Metanephros (tissue), 1 donor: ENCODE data around the gene FERMT1. TPM values are rescaled to one million over a fixed set of nuclear protein-coding genes. Genes with fewer than 3 reads are reported as not detected.

Source experiments
- total RNA-seq: library from RNA; depleted of rRNA; stranded (reverse); fragments of >200 nt; gene quantifications from one replicate; pipeline ENCODE4 v1.2.3, GENCODE V29; 2014

FERMT1 gene, protein sequence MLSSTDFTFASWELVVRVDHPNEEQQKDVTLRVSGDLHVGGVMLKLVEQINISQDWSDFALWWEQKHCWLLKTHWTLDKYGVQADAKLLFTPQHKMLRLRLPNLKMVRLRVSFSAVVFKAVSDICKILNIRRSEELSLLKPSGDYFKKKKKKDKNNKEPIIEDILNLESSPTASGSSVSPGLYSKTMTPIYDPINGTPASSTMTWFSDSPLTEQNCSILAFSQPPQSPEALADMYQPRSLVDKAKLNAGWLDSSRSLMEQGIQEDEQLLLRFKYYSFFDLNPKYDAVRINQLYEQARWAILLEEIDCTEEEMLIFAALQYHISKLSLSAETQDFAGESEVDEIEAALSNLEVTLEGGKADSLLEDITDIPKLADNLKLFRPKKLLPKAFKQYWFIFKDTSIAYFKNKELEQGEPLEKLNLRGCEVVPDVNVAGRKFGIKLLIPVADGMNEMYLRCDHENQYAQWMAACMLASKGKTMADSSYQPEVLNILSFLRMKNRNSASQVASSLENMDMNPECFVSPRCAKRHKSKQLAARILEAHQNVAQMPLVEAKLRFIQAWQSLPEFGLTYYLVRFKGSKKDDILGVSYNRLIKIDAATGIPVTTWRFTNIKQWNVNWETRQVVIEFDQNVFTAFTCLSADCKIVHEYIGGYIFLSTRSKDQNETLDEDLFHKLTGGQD
- total RNA-seq: 5.4 TPM

DNA sequence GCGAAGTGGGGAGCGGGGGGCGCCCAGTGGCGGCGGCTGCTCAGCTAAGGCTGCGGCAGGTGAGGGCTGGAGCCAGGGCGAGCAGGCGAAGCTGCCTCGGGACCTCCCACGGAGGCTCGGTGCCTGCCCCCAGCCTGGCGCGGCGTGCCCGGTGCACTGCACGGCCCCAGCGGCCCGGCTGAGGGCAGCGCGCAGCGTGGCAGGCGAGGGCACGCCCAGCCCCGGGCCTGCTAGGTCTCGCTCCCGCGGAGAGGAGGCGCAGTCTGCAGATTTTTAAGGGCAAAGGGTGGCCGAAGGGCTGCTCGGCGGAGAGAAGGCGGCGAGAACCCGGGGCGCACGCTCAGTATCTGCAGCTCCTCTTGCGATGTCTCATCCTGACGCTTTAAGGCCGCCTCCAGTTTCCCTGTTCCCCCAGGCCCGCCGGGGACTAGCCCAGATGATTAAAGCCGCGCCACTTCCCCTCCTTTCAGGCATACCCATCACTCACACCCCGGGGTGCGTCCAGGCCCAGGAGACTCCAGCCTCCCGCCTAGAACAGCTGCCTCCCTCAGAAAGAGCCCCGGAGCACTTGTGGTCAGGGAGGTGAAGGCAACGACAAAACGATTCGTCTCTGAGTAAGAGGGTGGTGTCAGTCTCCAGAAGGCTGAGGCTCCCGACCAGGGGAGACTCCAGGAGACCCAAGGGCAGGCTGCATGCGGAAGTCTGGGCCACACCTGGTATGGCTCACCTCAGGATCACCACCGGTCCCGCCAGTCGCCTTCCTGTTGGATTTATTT is at the start of gene FERMT1:
Gene FERMT1, minus strand, starts transcription at position 158 of the 776 bp plus-strand sequence. CDS start 3,476 bp downstream, outside the sequence.

DNA sequence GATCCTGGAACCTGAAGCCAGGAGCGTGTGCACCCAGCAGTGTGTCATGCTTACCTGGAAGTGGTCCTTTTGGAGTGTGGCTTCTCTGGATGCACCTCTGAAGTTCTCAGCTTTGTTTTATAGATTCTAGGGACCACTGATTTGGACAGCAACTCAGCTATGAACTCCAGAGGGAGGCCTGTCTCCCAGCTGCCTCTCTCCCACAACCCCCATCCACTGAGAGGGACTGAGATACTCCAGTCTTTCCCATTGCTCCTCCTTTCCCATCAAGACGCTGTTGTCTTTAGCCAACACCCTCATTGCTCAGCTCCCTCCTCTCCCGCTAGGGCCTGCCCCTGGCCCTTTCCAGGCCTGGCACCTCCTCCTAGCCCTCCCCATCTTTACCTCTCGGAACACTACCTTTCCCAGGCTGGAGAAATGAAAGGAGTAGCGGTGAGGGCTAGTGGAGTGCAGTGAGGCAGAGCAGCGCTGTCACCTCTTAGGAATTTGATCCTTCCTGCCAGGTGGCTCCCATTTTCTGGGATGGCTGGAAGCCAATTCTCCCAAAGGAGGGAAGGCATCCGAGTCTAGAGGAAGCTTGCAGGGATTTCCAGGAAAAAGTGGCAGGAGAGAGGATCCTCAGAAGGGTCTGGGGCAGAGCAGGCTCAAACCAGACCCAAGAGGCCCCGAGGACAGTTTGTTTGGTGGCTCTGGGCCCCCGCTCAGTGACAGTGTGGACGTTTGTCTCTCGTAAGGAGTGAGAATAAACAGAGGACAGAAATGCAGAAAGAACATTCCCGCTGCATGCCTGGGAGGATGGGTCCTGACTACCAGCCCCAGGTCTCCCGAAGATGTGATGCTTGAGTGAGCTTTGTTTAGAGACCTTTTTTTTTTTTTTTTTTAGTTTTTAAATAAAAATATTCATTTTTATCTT is 68.8 kb downstream of the FERMT1 start, which contains the start of gene LRRN4:
Gene LRRN4, minus strand, starts transcription at position 285 of the 913 bp plus-strand sequence. CDS start 1,261 bp downstream, outside the sequence.

Other genes starting within 250 kb of the FERMT1 start
- 2.5 TPM for gene CHGB, start 211.5 kb downstream of the FERMT1 start, total RNA-seq
- gene TRMT6, start 172.5 kb downstream of the FERMT1 start, total RNA-seq: 6.1 TPM
- gene MCM8, start 172.4 kb downstream of the FERMT1 start, total RNA-seq: 8.5 TPM
- 45.0 TPM for gene CRLS1, start 116.9 kb downstream of the FERMT1 start, total RNA-seq
- 15.2 TPM for gene LRRN4, start 69.0 kb downstream of the FERMT1 start, total RNA-seq